ENCODE measurements around the gene ZNF669.
"Not testable (repeated sequence)": the region's sequence is repeated elsewhere in the genome, so short reads cannot be mapped to it uniquely, and the experiment has no call there.

The ZNF669 gene

GRCh38 chr1:247103859-247104591 lies at the start of gene ZNF669:
Gene ZNF669, minus strand, starts transcription at chr1:247104356. Its CDS starts 157 bp downstream, at chr1:247104199.
- no peaks in the 10 kb centered on the region for H3K9me3 ChIP-seq (ENCODE audit: control insufficient read depth, insufficient read depth, low read length)
- H3K4me3 ChIP-seq (ENCODE audit: low read length), result peak within 1 kb of the TSS; percentile 67
- WGBS (ENCODE audit: insufficient coverage, insufficient read length), result no CpG with 5 or more reads among the region's 58 CpGs
- H3K27me3 ChIP-seq (ENCODE audit: control insufficient read depth, insufficient read depth, low read length), result no peaks in the 10 kb centered on the region
- no peak within 1 kb of the TSS for H3K27ac ChIP-seq (ENCODE audit: low read length)
- peaks cover 3% of the 10 kb centered on the region; the same call in 1 of the 2 replicates for H3K4me1 ChIP-seq (ENCODE audit: control insufficient read depth, insufficient read depth, low read length)
- DNase-seq (ENCODE audit: low read depth, low spot score), result peak; percentile 93
- peaks cover 7% of the 10 kb centered on the region; the same call in 1 of the 2 replicates for H3K36me3 ChIP-seq (ENCODE audit: control insufficient read depth, insufficient read depth, low read length)

DNA sequence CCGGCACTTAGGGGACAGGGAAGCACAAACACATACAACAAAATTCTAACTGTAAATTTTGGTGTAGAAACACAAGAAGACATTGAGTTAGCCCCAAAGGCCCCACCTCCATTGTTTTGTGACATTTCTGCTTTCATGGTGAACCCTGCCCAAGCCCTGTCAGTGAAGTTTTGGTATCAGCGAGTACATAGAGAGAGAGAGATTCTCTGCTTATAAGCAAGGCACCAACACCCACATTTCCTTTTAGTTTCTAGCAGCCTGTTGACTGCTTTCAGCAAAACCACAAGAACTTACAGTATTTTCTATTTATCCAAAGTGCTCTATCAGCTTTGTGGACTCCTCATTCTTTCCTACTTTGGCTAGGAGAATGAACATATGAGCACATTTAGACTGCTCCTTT lies 43.6 kb upstream of the ZNF669 start:
- H3K9me3 ChIP-seq (ENCODE audit: control insufficient read depth, insufficient read depth, low read length), result no peaks in the 10 kb centered on the region
- peaks cover 5% of the 10 kb centered on the region; the same call in 1 of the 2 replicates for H3K36me3 ChIP-seq (ENCODE audit: control insufficient read depth, insufficient read depth, low read length)

DNA sequence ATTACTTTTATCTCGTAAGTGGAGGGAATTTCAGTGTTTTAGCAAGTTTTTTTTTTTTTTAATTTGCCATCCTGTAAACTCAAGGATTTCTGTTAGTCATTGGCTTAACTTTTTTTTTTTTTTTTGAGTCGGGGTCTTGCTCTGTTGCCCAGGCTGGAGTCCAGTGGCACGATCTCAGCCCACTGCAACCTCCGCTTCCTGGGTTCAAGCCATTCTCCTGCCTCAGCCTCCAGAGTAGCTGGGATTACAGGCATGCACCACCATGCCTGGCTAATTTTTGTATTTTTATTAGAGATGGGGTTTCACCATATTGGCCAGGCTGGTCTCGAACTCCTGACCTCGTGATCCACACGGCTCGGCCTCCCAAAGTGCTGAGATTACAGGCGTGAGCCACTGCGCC lies 43.0 kb upstream of the ZNF669 start:
- not testable (repeated sequence) for H3K4me1 ChIP-seq (ENCODE audit: control insufficient read depth, insufficient read depth, low read length); H3K9me3 ChIP-seq (ENCODE audit: control insufficient read depth, insufficient read depth, low read length); H3K27me3 ChIP-seq (ENCODE audit: control insufficient read depth, insufficient read depth, low read length); H3K36me3 ChIP-seq (ENCODE audit: control insufficient read depth, insufficient read depth, low read length); DNase-seq (ENCODE audit: low read depth, low spot score); H3K27ac ChIP-seq (ENCODE audit: low read length); H3K4me3 ChIP-seq (ENCODE audit: low read length)
- no CpG with 5 or more reads among the region's 10 CpGs for WGBS (ENCODE audit: insufficient coverage, insufficient read length)

More for the DNA sequence above, 43.6 kb upstream of the ZNF669 start:
- no peaks in the 10 kb centered on the region; the same call in 1 of the 2 replicates for H3K4me1 ChIP-seq (ENCODE audit: control insufficient read depth, insufficient read depth, low read length)
- H3K27ac ChIP-seq (ENCODE audit: low read length), result no peak overlapping the region
- no CpG with 5 or more reads among the region's 2 CpGs for whole genome bisulfite sequencing (ENCODE audit: insufficient coverage, insufficient read length)
- H3K4me3 ChIP-seq (ENCODE audit: low read length), result no peak overlapping the region
- H3K27me3 ChIP-seq (ENCODE audit: control insufficient read depth, insufficient read depth, low read length), result no peaks in the 10 kb centered on the region
- DNase-seq (ENCODE audit: low read depth, low spot score), result no peak

DNA sequence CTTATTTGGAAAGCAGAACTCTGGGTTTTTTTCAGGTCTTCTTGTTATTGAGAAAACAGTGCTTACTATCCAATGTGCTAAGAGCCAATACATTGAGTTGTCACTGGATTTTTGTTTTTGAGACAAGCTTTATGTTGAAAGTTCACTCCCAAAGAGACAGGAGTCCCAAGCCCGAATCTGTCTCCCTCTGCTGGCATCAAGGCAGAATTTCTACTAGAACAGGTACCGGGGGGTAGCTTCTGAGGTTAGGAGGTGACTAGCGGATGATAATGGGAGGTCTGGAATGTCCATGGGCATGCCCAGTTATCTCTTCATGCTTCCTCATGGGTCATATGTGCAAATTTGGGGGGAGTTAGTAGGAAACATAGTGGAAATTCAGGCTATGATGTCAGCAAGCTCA lies 42.5 kb upstream of the ZNF669 start:
- no peak for DNase-seq (ENCODE audit: low read depth, low spot score)
- H3K36me3 ChIP-seq (ENCODE audit: control insufficient read depth, insufficient read depth, low read length), result peaks cover 9% of the 10 kb centered on the region; the same call in 1 of the 2 replicates
- no peaks in the 10 kb centered on the region; the same call in 1 of the 2 replicates for H3K4me1 ChIP-seq (ENCODE audit: control insufficient read depth, insufficient read depth, low read length)
- H3K4me3 ChIP-seq (ENCODE audit: low read length), result no peak overlapping the region
- H3K9me3 ChIP-seq (ENCODE audit: control insufficient read depth, insufficient read depth, low read length), result no peaks in the 10 kb centered on the region
- H3K27me3 ChIP-seq (ENCODE audit: control insufficient read depth, insufficient read depth, low read length), result no peaks in the 10 kb centered on the region
- H3K27ac ChIP-seq (ENCODE audit: low read length), result no peak overlapping the region
- no CpG with 5 or more reads among the region's 3 CpGs for WGBS (ENCODE audit: insufficient coverage, insufficient read length)

GRCh38 chr1:247145279-247145678 lies 41.1 kb upstream of the ZNF669 start:
- Histone ChIP-seq H3K27ac (ENCODE audit: low read length) (no peak overlapping the region), H3K27me3 (ENCODE audit: control insufficient read depth, insufficient read depth, low read length) (no peaks in the 10 kb centered on the region), H3K36me3 (ENCODE audit: control insufficient read depth, insufficient read depth, low read length) (peaks cover 9% of the 10 kb centered on the region; the same call in 1 of the 2 replicates), H3K9me3 (ENCODE audit: control insufficient read depth, insufficient read depth, low read length) (no peaks in the 10 kb centered on the region), H3K4me1 (ENCODE audit: control insufficient read depth, insufficient read depth, low read length) (no peaks in the 10 kb centered on the region; the same call in 1 of the 2 replicates), H3K4me3 (ENCODE audit: low read length) (no peak overlapping the region)
- WGBS (ENCODE audit: insufficient coverage, insufficient read length), result no CpG with 5 or more reads among the region's 6 CpGs
- no peak for DNase-seq (ENCODE audit: low read depth, low spot score)

- DNase-seq (ENCODE audit: low read depth, low spot score); H3K9me3 ChIP-seq (ENCODE audit: control insufficient read depth, insufficient read depth, low read length): not testable (repeated sequence)
Observed at GRCh38 chr1:247139557-247139956, 35.4 kb upstream of the ZNF669 start.

GRCh38 chr1:247131236-247131635 lies 27.1 kb upstream of the ZNF669 start:
- H3K27ac ChIP-seq (ENCODE audit: low read length), result no peak overlapping the region
- H3K27me3 ChIP-seq (ENCODE audit: control insufficient read depth, insufficient read depth, low read length), result no peaks in the 10 kb centered on the region
- DNase-seq (ENCODE audit: low read depth, low spot score), result no peak
- WGBS (ENCODE audit: insufficient coverage, insufficient read length), result no CpG with 5 or more reads among the region's 10 CpGs
- H3K4me1 ChIP-seq (ENCODE audit: control insufficient read depth, insufficient read depth, low read length), result no peaks in the 10 kb centered on the region
- H3K9me3 ChIP-seq (ENCODE audit: control insufficient read depth, insufficient read depth, low read length), result no peaks in the 10 kb centered on the region; the same call in 1 of the 2 replicates
- H3K36me3 ChIP-seq (ENCODE audit: control insufficient read depth, insufficient read depth, low read length), result peaks cover 4% of the 10 kb centered on the region
- no peak overlapping the region for H3K4me3 ChIP-seq (ENCODE audit: low read length)

More at GRCh38 chr1:247139557-247139956, 35.4 kb upstream of the ZNF669 start:
- H3K27ac ChIP-seq (ENCODE audit: low read length); H3K4me1 ChIP-seq (ENCODE audit: control insufficient read depth, insufficient read depth, low read length); H3K36me3 ChIP-seq (ENCODE audit: control insufficient read depth, insufficient read depth, low read length); H3K4me3 ChIP-seq (ENCODE audit: low read length); H3K27me3 ChIP-seq (ENCODE audit: control insufficient read depth, insufficient read depth, low read length): not testable (repeated sequence)

DNA sequence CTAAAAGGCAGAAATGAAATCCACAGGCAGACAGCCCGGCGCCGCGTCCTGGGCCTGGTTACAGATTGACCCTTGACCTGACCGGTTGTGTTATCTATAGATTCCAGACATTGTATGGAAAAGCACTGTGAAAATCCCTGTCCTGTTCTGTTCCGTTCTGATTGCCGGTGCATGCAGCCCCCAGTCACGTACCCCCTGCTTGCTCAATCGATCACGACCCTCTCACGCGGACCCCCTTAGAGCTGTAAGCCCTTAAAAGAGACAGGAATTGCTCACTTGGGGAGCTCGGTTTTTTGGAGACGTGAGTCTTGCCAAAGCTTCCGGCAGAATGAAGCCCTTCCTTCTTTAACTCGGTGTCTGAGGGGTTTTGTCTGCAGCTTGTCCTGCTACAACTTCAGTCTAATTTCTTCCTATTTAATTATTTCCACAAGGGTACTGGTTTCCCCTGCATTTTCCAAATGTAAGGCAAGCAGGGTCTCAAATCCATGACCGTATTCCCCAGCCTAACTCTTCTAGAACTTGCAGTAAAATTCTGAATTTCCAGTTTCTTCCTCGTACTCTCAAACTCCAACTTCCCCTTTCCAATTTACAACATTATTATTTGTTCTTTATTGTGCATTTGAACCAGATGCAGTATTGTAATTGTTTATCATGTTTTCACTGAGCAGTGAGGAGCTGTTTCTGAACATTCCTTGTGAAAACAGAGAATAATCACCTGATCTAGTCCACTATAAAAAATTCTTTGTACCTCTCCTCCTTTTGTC lies 23.5 kb upstream of the ZNF669 start:
- H3K9me3 ChIP-seq (ENCODE audit: control insufficient read depth, insufficient read depth, low read length); H3K27ac ChIP-seq (ENCODE audit: low read length); DNase-seq (ENCODE audit: low read depth, low spot score); H3K27me3 ChIP-seq (ENCODE audit: control insufficient read depth, insufficient read depth, low read length); H3K4me1 ChIP-seq (ENCODE audit: control insufficient read depth, insufficient read depth, low read length); H3K36me3 ChIP-seq (ENCODE audit: control insufficient read depth, insufficient read depth, low read length): not testable (repeated sequence)
- WGBS (ENCODE audit: insufficient coverage, insufficient read length), result 100% methylated on average over 1 of the region's 18 CpGs
- peak overlapping the region; percentile 24; the same call in 1 of the 2 replicates for H3K4me3 ChIP-seq (ENCODE audit: low read length)

GRCh38 chr1:247126601-247127000 lies 22.4 kb upstream of the ZNF669 start:
- H3K36me3 ChIP-seq (ENCODE audit: control insufficient read depth, insufficient read depth, low read length); H3K9me3 ChIP-seq (ENCODE audit: control insufficient read depth, insufficient read depth, low read length); H3K4me1 ChIP-seq (ENCODE audit: control insufficient read depth, insufficient read depth, low read length); DNase-seq (ENCODE audit: low read depth, low spot score); H3K27me3 ChIP-seq (ENCODE audit: control insufficient read depth, insufficient read depth, low read length); H3K27ac ChIP-seq (ENCODE audit: low read length); H3K4me3 ChIP-seq (ENCODE audit: low read length): not testable (repeated sequence)
- WGBS (ENCODE audit: insufficient coverage, insufficient read length), result no CpG with 5 or more reads among the region's 46 CpGs

DNA sequence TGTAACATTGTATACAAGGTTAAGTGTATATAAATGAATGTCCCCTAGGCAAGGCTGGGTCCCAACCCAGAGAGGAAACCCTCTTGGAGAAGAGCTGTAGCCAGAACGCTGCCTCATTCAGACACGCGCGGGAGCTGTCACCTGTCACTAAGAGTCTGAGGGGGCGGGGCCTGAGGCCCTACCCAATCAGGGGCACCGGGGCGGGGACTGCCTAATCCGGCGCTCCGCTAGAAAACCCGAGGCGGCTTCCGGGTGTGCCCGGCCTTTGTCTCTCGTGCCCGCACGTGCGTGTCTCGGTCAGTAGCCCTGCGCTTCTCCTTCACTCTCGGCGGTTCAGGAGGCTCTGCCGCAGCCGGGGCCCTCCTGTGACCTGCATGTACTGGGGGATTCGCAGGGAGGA lies 22.0 kb upstream of the ZNF669 start:
- not testable (repeated sequence) for H3K36me3 ChIP-seq (ENCODE audit: control insufficient read depth, insufficient read depth, low read length); DNase-seq (ENCODE audit: low read depth, low spot score); H3K4me3 ChIP-seq (ENCODE audit: low read length); H3K4me1 ChIP-seq (ENCODE audit: control insufficient read depth, insufficient read depth, low read length); H3K27ac ChIP-seq (ENCODE audit: low read length); H3K9me3 ChIP-seq (ENCODE audit: control insufficient read depth, insufficient read depth, low read length); H3K27me3 ChIP-seq (ENCODE audit: control insufficient read depth, insufficient read depth, low read length)
- WGBS (ENCODE audit: insufficient coverage, insufficient read length), result no CpG with 5 or more reads among the region's 25 CpGs
